GM12865 (cell line): ENCODE measurements around the gene HERC4.

Source experiments
- DNase-seq: peaks from one replicate; pipeline ENCODE4 v3.0.0; 2010; ENCODE audit warnings: low read depth
- H3K4me3 ChIP-seq: 2 replicates; pipeline ENCODE4 v1.5.1; 2011; ENCODE audit warnings: mild to moderate bottlenecking, low read depth, low read length, control low read depth
- TF ChIP-seq, protein P1 (sequence below): IDR thresholded peaks from 2 replicates; pipeline ENCODE4 v1.5.1; 2011; ENCODE audit warnings: low read length, control low read depth, low read depth, inconsistent platforms; ENCODE audit not compliant: insufficient read depth; ENCODE audit errors: missing control alignments

Gene HERC4, protein sequence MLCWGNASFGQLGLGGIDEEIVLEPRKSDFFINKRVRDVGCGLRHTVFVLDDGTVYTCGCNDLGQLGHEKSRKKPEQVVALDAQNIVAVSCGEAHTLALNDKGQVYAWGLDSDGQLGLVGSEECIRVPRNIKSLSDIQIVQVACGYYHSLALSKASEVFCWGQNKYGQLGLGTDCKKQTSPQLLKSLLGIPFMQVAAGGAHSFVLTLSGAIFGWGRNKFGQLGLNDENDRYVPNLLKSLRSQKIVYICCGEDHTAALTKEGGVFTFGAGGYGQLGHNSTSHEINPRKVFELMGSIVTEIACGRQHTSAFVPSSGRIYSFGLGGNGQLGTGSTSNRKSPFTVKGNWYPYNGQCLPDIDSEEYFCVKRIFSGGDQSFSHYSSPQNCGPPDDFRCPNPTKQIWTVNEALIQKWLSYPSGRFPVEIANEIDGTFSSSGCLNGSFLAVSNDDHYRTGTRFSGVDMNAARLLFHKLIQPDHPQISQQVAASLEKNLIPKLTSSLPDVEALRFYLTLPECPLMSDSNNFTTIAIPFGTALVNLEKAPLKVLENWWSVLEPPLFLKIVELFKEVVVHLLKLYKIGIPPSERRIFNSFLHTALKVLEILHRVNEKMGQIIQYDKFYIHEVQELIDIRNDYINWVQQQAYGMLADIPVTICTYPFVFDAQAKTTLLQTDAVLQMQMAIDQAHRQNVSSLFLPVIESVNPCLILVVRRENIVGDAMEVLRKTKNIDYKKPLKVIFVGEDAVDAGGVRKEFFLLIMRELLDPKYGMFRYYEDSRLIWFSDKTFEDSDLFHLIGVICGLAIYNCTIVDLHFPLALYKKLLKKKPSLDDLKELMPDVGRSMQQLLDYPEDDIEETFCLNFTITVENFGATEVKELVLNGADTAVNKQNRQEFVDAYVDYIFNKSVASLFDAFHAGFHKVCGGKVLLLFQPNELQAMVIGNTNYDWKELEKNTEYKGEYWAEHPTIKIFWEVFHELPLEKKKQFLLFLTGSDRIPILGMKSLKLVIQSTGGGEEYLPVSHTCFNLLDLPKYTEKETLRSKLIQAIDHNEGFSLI

DNA sequence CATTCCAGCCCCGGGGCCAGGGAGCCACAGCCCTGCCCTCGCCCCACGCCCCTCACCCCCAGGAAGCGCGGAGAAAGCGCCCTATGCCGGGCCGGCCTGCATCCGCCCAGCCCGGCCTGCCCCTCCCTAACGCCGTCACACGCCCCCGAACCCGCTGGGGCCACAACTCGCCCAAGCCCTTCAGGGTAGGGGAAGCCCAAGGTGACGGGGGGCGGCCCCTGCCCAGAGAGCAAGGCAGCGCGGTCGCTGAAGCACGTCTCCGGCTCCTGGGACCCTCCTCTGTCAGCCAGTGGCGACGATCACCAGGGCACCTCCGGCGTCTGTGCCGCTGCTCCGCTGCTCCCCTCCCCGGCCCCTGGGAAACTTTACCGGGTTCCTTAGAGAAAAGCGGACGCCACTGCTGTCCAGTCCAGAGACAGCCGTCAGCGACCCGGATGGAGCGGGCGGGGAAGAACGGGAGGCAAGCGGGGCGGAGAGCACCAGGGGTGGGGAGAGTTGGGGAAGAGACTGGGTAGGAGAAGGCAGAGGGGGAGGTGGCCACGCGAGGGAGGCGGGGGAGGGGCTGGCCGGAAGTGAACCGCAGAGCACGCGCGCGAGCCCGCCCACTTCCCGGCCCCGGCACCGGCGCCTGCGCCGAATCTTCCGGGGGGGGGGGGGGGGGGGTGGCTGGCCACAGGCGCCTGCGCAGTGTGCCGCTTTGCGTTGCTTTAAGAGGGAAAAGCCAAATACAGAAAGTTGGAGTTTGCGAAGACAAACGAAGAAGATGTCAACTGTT, at the start of gene HERC4:
HERC4 (minus strand) TSS at position 509 of the 775 bp plus-strand sequence. CDS start 2,175 bp downstream, outside the sequence.
- TF ChIP-seq, protein P1, sequence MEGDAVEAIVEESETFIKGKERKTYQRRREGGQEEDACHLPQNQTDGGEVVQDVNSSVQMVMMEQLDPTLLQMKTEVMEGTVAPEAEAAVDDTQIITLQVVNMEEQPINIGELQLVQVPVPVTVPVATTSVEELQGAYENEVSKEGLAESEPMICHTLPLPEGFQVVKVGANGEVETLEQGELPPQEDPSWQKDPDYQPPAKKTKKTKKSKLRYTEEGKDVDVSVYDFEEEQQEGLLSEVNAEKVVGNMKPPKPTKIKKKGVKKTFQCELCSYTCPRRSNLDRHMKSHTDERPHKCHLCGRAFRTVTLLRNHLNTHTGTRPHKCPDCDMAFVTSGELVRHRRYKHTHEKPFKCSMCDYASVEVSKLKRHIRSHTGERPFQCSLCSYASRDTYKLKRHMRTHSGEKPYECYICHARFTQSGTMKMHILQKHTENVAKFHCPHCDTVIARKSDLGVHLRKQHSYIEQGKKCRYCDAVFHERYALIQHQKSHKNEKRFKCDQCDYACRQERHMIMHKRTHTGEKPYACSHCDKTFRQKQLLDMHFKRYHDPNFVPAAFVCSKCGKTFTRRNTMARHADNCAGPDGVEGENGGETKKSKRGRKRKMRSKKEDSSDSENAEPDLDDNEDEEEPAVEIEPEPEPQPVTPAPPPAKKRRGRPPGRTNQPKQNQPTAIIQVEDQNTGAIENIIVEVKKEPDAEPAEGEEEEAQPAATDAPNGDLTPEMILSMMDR: no peak
- DNase-seq: peak; percentile 95
- H3K4me3 ChIP-seq: peak within 1 kb of the TSS; percentile 87

DNA sequence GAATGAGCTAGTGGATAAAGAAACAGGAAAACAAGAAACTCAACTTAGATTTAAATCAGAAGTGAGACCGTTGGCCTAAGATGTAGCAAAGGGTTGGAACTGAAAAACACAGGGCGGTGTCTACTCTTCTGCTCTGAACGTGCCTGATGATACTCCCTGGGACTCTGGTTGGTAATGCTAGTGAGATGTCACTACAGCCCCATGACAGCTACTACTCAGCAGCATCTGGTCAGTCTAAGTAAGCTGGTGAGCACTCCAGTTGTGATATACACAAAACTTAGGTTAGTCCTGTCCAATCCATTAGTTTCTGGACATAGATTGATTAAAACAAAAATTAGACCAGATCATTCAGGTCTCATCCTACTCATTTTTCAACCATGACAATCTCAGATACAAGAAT, 49.6 kb upstream of the HERC4 start:
- TF ChIP-seq, protein P1: no peak
- DNase-seq: no peak
- H3K4me3 ChIP-seq: no peak overlapping the region

DNA sequence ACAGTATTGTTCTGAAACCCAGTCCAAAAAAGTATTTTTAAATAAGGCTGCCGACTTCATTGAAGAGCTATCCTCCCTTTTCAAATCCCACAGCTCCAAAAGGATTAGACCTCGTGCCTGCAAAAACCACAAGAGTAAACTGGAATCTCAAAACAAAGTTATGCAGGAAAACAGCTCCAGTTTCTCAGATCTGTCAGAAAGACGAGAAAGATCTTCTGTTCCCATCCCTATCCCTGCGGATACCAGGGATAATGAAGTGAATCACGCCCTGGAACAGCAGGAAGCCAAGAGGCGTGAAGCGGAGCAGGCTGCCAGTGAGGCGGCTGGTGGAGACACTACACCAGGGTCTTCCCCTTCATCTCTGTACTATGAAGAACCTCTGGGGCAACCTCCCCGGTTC, 46.8 kb upstream of the HERC4 start:
- DNase-seq: no peak
- no peak overlapping the region for H3K4me3 ChIP-seq
- TF ChIP-seq, protein P1: no peak

DNA sequence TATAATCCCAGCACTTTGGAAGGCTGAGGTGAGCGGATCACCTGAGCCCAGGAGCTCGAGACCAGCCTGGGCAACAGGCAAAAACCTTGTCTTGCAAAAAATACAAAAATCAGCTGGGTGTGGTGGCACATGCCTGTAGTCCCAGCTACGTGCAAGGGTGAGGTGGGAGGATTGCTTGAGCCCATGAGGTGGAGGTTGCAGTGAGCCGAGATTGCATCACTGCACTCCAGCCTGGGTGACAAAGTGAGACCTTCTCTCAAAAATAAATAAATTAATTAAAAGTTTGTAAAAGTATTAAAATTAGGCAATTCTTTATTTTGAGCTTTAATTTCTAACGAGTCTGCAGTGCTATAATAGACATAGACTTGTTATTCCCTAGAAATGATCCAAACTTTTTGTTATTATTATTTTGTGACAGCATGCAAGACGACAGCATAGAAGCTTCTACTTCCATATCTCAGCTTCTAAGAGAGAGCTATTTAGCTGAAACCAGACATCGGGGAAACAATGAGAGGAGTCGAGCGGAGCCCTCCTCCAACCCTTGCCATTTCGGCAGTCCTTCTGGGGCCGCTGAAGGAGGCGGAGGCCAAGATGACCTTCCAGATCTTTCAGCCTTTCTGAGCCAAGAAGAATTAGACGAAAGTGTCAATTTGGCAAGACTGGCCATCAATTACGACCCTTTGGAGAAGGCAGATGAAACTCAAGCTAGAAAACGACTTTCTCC, 46.1 kb upstream of the HERC4 start:
- TF ChIP-seq, protein P1: no peak
- H3K4me3 ChIP-seq: no peak overlapping the region
- no peak for DNase-seq

DNA sequence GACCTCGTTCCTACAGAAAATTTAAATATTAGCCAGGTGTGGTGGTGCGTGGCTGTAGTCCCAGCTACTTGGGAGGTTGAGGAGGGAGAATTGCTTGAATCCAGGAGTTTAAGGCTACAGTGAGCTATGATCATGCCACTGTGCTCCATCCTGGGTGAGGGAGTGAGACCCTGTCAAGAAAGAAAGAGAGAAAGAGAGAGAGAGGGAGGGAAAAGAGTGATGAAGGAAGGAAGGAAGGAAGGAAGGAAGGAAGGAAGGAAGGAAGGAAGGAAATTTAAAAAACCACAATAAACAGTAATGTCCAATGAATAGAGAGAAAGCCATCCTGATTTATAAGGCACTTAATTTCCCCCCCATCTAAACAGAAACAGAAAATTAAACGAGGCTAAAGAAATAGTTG, 43.6 kb upstream of the HERC4 start:
- TF ChIP-seq, protein P1: no peak
- no peak for DNase-seq
- no peak overlapping the region for H3K4me3 ChIP-seq

DNA sequence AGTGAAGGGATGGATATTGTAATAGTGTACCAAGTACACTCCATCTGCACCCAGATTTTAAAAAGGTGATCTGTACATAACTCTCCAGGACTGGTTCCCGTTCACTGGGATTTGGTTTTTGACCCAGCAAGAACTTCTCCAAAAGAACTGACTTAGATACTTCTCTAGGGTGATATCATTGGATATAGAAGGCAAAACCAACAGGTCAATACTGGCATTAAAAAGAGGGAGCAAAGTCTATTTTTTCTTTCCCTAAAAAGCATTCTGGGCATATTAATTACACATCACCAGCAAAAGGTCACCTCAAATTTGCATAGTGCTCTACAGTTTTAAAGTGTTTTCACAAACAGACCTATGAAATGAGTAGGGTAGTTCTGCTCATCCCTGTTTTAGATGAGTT, 37.8 kb upstream of the HERC4 start:
- TF ChIP-seq, protein P1: no peak
- DNase-seq: no peak
- no peak overlapping the region for H3K4me3 ChIP-seq
